Measurements from ENCODE around the gene CXCL12.

- TF ChIP-seq MAX (IDR thresholded peaks at IDR 0.05) (no peak), FOXM1 (IDR thresholded peaks at IDR 0.05; ENCODE audit: borderline replicate concordance, low read depth) (no peak), TAF1 (IDR thresholded peaks at IDR 0.05; ENCODE audit: low read depth) (no peak), RAD21 (IDR thresholded peaks at IDR 0.05; ENCODE audit: low read depth) (no peak), CREB1 (IDR thresholded peaks at IDR 0.05; ENCODE audit: low read depth) (no peak), YY1 (IDR thresholded peaks at IDR 0.05; ENCODE audit: low read depth) (no peak), REST (IDR thresholded peaks at IDR 0.05; ENCODE audit: low read depth) (no peak), USF1 (IDR thresholded peaks at IDR 0.05) (no peak), EP300 (IDR thresholded peaks at IDR 0.05; ENCODE audit: borderline replicate concordance) (no peak), NFIC (IDR thresholded peaks at IDR 0.05) (no peak), ZBTB7A (IDR thresholded peaks at IDR 0.05; ENCODE audit: low read depth) (no peak), TEAD4 (IDR thresholded peaks at IDR 0.05) (no peak), CEBPB (IDR thresholded peaks at IDR 0.05) (no peak)
Measured at GRCh38 chr10:44337081-44337480, 47.8 kb downstream of the CXCL12 start.
